ENCODE data around the gene EDNRB. TPM values are rescaled to one million over a fixed set of nuclear protein-coding genes. Genes with fewer than 3 reads are reported as not detected.

The EDNRB gene
- total and polyA plus RNA-seq, 2 of the 8 experiments (the other 6 are each of a cell fraction or from before 2014, with no cell fraction given), result 15.8 to 73.2 TPM

GRCh38 chr13:77861741-77862140, 56.9 kb downstream of the EDNRB start (continued):
- no peak for TF ChIP-seq TAF7 (optimal IDR thresholded peaks at IDR 0.05; ENCODE audit: borderline replicate concordance, low read depth, low read length)

Data from H1 (cell line).